ENCODE data around the gene KRTCAP2. TPM values are rescaled to one million over a fixed set of nuclear protein-coding genes. Genes with fewer than 3 reads are reported as not detected.
"Not testable (repeated sequence)": the region's sequence is repeated elsewhere in the genome, so short reads cannot be mapped to it uniquely, and the experiment has no call there.

Gene KRTCAP2
- total RNA-seq, 1 donor from 2014 or later, result 173 TPM

DNA sequence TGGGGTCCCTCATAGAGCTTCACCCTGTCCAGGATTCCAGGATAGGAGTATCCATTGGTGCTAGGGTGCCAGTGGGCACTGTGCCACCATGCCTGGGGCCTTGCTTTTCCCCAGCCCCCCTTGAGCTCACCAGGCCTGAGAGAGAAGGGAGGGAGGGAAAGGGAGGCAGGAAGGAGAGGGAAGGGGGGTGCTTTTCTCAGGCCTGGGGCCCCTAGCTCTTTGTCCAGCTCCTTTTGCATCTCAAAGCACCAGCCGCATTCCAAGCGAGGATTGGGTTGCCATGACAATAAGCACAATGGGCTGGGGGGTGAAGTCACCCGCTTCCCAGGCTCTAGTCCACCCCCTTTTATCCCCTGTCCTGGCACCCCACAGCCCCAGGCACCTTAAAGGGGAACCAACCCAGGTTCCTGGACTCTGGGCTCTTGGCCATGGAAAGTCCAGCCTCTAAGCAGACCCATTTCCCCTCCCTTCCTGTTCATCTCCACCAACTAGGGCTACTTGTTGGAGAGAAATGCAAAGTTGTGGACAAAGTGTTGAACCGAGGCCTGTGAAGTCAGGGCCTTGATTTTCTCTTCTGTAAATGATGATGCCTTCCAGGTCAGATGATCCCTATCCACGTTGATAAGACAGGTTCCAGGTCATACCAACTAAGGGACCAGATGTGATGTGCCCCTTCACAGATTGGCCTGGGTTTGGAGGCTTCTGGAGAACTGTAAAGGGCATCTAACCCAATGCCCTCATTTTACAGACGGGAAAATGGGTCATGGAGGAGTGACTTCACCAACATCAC, 23.2 kb upstream of the KRTCAP2 start:
- H3K36me3 Mint-ChIP-seq, result peaks cover 13% of the 10 kb centered on the region
- H3K27ac Mint-ChIP-seq, result peak overlapping the region; percentile 77
- TF ChIP-seq CTCF (conservative IDR thresholded peaks at IDR 0.05), result no peak
- H3K4me1 Mint-ChIP-seq (ENCODE audit: unreplicated experiment), result peaks cover 36% of the 10 kb centered on the region
- H3K27me3 Mint-ChIP-seq, result no peaks in the 10 kb centered on the region
- DNase-seq (ENCODE audit: extremely low spot score, unreplicated experiment), result no peak
- no peaks in the 10 kb centered on the region for H3K9me3 Mint-ChIP-seq
- H3K4me3 Mint-ChIP-seq, result peak overlapping the region; percentile 92

DNA sequence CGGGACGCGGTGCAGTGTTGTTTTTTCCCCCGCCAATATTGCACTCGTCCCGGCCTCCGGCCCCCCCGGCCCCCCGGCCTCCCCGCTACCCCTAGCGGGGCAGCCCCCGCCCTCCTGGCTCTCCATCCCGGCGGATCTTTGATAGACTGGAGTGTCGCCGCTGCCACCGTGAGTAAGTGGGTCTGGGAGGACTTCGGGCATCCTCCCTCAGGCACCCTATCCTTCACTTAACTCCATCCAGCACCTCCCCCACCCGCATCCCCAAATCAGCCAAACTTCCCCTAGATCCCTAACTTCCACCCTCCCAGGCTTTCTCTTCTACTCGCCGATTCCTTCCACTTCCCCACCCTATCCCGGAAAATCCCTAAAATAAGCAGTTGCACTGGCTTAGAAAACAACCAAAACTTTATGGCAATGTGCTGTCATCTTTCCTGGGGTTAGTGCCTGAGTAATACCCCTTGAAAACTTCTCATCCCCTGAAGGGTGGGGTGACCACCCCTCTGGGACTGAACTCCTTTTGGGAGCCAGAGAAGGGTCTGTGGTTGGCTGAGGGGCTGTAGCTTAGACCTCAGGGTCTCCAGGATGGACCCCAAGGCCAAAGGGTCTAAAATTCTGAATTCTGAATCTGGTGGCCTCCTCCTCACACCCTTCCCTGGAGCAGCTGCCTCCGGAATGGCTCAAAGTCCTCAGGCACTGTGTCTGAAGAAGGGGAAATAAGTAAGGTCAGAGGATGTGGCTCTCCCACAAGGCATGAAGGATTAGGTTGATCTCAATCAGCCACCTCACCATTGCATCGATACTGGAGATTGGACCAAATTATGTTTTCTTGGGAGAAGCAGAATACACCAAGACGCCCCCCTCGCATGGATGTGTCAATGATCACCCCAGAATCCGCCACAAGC, 22.3 kb upstream of the KRTCAP2 start:
- Mint-ChIP-seq H3K36me3 (peaks cover 13% of the 10 kb centered on the region), H3K4me1 (ENCODE audit: unreplicated experiment) (peaks cover 36% of the 10 kb centered on the region), H3K4me3 (peak overlapping the region; percentile 92), H3K9me3 (no peaks in the 10 kb centered on the region), H3K27ac (peak overlapping the region; percentile 77), H3K27me3 (no peaks in the 10 kb centered on the region)
- no peak for DNase-seq (ENCODE audit: extremely low spot score, unreplicated experiment)
- no peak for TF ChIP-seq CTCF (conservative IDR thresholded peaks at IDR 0.05)

- not testable (repeated sequence) for H3K27me3 Mint-ChIP-seq
These were observed 20.8 kb upstream of the KRTCAP2 start for GRCh38 chr1:155193991-155194240.

DNA sequence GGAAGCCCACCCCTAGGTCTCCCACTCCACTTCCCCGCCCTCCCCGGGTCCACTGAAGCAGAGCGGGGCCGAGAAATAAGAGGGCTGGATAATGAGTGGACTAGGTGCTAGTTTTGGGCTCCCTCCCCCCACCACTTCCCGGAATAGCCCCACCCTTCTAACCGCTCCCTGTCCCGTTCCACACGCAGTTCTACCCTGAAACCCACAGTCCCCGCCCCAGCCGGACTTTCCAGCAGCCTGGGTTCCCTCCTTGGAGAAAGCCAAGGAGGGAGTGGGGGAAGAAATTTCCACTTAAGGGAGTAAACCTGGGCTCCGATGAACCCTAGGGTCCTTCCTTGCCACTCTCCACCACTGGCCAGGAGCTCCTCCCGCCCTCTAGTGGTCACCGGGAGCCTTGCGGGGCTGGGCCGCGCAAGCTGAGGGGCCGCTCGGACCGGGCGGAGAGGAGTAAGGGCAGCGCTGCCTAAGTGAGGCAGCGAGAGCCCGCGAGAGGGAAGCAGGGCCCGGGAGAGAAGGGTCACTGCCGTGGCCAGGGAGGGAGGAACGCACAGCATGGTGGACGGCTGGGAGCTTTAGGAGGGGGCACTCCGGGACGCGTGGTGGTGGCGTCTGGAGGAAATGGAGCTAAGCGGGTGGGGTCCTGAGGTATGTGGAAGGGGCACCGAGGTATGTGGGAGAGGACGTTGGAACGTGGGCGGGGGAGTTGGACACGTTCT, 20.3 kb upstream of the KRTCAP2 start:
- peak; percentile 99 for TF ChIP-seq CTCF (conservative IDR thresholded peaks at IDR 0.05)
- Mint-ChIP-seq H3K9me3 (no peaks in the 10 kb centered on the region), H3K36me3 (peaks cover 7% of the 10 kb centered on the region), H3K27ac (peak overlapping the region; percentile 100), H3K4me3 (peak overlapping the region; percentile 94), H3K27me3 (no peaks in the 10 kb centered on the region), H3K4me1 (ENCODE audit: unreplicated experiment) (peaks cover 36% of the 10 kb centered on the region)
- peak; percentile 95 for DNase-seq (ENCODE audit: extremely low spot score, unreplicated experiment)

More at GRCh38 chr1:155193991-155194240, 20.8 kb upstream of the KRTCAP2 start:
- H3K27ac Mint-ChIP-seq, result peak overlapping the region; percentile 100
- DNase-seq (ENCODE audit: extremely low spot score, unreplicated experiment); H3K9me3 Mint-ChIP-seq; H3K36me3 Mint-ChIP-seq: not testable (repeated sequence)
- H3K4me3 Mint-ChIP-seq, result peak overlapping the region; percentile 94
- peaks cover 36% of the 10 kb centered on the region for H3K4me1 Mint-ChIP-seq (ENCODE audit: unreplicated experiment)

DNA sequence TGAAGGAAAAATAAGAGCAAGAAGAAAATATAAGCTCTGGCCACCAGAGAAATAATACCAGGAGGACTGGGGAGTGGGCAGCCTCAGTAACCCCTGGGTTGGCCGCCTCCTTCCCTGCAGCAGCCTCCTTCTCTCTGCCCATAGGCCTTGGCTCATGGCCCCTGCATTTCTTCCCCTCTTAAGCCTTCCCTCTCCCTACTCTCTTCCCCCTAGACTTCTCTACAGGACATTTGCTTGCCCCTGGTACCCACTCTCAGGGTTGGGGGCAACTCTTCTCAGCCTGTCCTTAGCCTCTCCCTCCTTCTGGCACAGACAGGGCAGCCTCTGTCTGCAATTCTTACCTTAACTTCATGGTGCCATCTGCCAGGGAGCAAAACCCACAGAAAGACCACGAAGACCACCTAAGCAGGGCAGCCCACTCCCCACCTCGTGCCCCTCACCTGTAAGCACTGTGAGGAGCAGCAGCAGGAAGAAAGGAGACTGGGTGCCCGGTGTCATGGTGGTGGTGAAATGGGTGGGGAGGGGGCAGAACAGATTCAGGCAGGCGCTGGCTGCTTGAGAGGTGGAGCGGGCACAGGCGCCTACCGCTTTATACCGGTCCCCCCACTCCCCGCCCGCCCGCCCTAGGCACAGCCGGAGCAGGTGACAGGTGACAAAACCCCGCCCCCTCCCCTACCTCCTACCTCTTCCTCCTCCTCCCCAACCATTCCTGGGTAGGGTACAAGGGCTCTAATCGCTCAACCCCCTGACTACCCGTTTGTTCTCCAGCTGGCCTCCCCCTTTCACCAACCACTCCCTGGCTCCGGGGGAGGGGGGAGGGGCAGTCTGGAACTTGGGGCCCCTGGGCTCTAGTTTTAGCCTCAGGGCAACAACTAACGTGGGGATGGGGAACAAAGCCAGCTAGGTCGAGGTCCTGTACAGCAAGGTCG, 19.5 kb upstream of the KRTCAP2 start:
- Mint-ChIP-seq H3K36me3 (peaks cover under 1% of the 10 kb centered on the region), H3K9me3 (no peaks in the 10 kb centered on the region), H3K4me3 (peak overlapping the region; percentile 94), H3K4me1 (ENCODE audit: unreplicated experiment) (peaks cover 42% of the 10 kb centered on the region), H3K27ac (peak overlapping the region; percentile 100), H3K27me3 (no peaks in the 10 kb centered on the region)
- no peak for TF ChIP-seq CTCF (conservative IDR thresholded peaks at IDR 0.05)
- no peak for DNase-seq (ENCODE audit: extremely low spot score, unreplicated experiment)
